Osteoblast (primary cell): ENCODE data around the gene BBLN. TPM values are rescaled to one million over a fixed set of nuclear protein-coding genes. Genes with fewer than 3 reads are reported as not detected.

Experiments
- DNase-seq: peaks from one replicate; pipeline ENCODE4 v3.0.0; 2011; ENCODE audit warnings: low spot score, mixed read lengths; ENCODE audit not compliant: insufficient read length; ENCODE audit errors: missing footprints
- H2AFZ ChIP-seq: 2 replicates; pipeline ENCODE4 v1.6.0; 2011; ENCODE audit warnings: mild to moderate bottlenecking, low read length
- H3K27ac ChIP-seq: 2 replicates; pipeline ENCODE4 v1.5.1; 2011; ENCODE audit warnings: mild to moderate bottlenecking, low read depth, low read length, moderate library complexity
- H3K27me3 ChIP-seq: 2 replicates; pipeline ENCODE4 v1.6.0; 2012; ENCODE audit warnings: mild to moderate bottlenecking, control low read depth, inconsistent platforms, low read length, moderate library complexity; ENCODE audit not compliant: insufficient read depth
- H3K36me3 ChIP-seq: 2 replicates; pipeline ENCODE4 v1.5.1; 2011; ENCODE audit warnings: mild to moderate bottlenecking, low read length, control low read depth, moderate library complexity; ENCODE audit not compliant: insufficient read depth
- H3K4me1 ChIP-seq: 2 replicates; pipeline ENCODE4 v1.5.1; 2011; ENCODE audit warnings: mild to moderate bottlenecking, low read length, control low read depth, moderate library complexity; ENCODE audit not compliant: insufficient read depth
- H3K4me2 ChIP-seq: 2 replicates; pipeline ENCODE4 v1.6.0; 2011; ENCODE audit warnings: mild to moderate bottlenecking, low read length; ENCODE audit not compliant: insufficient read depth
- H3K4me3 ChIP-seq: fragments of 200-600 bp; sonication (generic); 3 replicates; pipeline ENCODE4 v1.5.1; 2012; ENCODE audit warnings: mild to moderate bottlenecking, low read length, inconsistent platforms; ENCODE audit not compliant: insufficient read depth
- H3K79me2 ChIP-seq: 2 replicates; pipeline ENCODE4 v1.6.0; 2012; ENCODE audit warnings: mild to moderate bottlenecking, low read length, control low read depth, inconsistent platforms; ENCODE audit not compliant: insufficient read depth
- H3K9me3 ChIP-seq: 2 replicates; pipeline ENCODE4 v1.5.1; 2011; ENCODE audit warnings: low read depth, low read length, control low read depth
- H4K20me1 ChIP-seq: 2 replicates; pipeline ENCODE4 v1.6.0; 2012; ENCODE audit warnings: mild to moderate bottlenecking, low read length, control low read depth; ENCODE audit not compliant: insufficient read depth
- CTCF ChIP-seq: IDR thresholded peaks from 2 replicates; pipeline ENCODE4 v1.5.1; 2011; ENCODE audit warnings: mild to moderate bottlenecking, low read depth, low read length, moderate library complexity; ENCODE audit errors: extremely low read depth
- total RNA-seq: library from RNA; depleted of rRNA; stranded (reverse); fragments of >200 nt; gene quantifications from 2 replicates; pipeline ENCODE4 v1.2.3, GENCODE V29; 2012

The BBLN gene
- total RNA-seq, 1 donor: 33.3 TPM

GRCh38 chr9:128153947-128154695 lies 5.9 kb upstream of the BBLN start:
- H3K79me2 ChIP-seq: no peaks in the 10 kb centered on the region
- no peak overlapping the region for H3K27ac ChIP-seq
- no peaks in the 10 kb centered on the region for H3K27me3 ChIP-seq
- H3K36me3 ChIP-seq: no peaks in the 10 kb centered on the region
- H2AFZ ChIP-seq: no peak overlapping the region
- H4K20me1 ChIP-seq: no peaks in the 10 kb centered on the region
- no peak for TF ChIP-seq CTCF
- H3K4me3 ChIP-seq: no peak overlapping the region
- no peaks in the 10 kb centered on the region for H3K9me3 ChIP-seq
- DNase-seq: peak; percentile 45
- H3K4me2 ChIP-seq: no peak overlapping the region
- no peaks in the 10 kb centered on the region for H3K4me1 ChIP-seq

DNA sequence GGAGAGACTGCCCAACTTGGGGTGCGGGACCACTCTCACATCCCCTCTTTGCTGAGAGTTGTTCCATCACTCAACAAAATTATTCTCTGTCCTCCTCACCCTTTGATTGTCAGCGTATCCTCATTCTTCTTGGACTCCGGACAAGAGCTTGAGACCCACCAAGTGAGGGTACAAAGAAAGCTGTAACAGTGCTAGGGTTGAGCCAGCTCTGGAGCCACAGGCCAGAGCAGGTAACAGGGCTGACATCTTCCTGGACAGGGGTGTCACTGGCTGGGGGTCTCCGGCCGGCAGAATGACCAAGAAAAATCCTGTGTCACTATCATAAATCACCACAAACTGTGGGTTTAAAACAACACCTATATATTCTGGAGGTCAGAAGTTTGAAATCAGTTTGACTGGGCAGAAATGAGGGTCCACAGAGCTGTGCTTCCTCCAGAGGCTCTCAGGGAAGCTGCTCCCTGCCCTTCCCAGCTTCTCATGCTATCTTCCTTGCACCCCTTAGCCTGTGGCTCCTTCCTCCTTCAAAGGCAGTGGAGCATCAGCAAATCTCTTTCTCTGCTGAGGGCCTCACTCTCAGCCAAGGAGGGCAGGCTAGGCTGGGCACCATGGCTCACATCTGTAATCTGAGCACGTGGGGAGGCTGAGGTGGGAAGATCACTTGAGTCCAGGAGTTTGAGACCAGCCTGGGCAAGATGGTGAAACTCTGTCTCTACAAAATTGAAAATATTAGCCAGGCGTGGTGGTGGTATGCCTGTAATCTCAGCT lies 4.1 kb upstream of the BBLN start:
- Histone ChIP-seq H3K9me3 (no peaks in the 10 kb centered on the region), H3K4me2 (no peak overlapping the region), H3K27me3 (no peaks in the 10 kb centered on the region), H3K27ac (no peak overlapping the region), H3K4me3 (no peak overlapping the region), H3K36me3 (no peaks in the 10 kb centered on the region), H4K20me1 (peaks cover 4% of the 10 kb centered on the region), H3K4me1 (peaks cover 2% of the 10 kb centered on the region), H2AFZ (no peak overlapping the region), H3K79me2 (peaks cover 2% of the 10 kb centered on the region)
- DNase-seq: peak; percentile 65
- no peak for TF ChIP-seq CTCF

DNA sequence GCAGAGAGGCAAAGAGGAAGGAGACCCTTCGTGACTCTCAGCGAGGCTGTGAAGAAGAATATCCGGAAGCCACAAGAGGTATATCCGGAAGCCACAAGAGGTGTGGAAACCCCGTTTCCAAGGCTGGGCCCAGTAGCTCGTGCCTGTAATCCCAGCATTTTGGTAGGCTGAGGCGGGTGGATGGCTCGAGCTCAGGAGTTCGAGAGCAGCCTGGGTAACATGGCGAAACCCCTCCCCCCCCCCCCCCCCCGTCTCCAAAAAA lies 612 bp upstream of the BBLN start:
- TF ChIP-seq CTCF: no peak
- Histone ChIP-seq H3K36me3 (peaks cover 10% of the 10 kb centered on the region), H3K4me1 (peaks cover 19% of the 10 kb centered on the region), H2AFZ (peak overlapping the region; percentile 90), H4K20me1 (peaks cover 27% of the 10 kb centered on the region), H3K4me3 (peak overlapping the region; percentile 90), H3K27ac (no peak overlapping the region), H3K4me2 (peak overlapping the region; percentile 86), H3K79me2 (peaks cover 14% of the 10 kb centered on the region), H3K27me3 (no peaks in the 10 kb centered on the region), H3K9me3 (no peaks in the 10 kb centered on the region)
- DNase-seq: no peak

DNA sequence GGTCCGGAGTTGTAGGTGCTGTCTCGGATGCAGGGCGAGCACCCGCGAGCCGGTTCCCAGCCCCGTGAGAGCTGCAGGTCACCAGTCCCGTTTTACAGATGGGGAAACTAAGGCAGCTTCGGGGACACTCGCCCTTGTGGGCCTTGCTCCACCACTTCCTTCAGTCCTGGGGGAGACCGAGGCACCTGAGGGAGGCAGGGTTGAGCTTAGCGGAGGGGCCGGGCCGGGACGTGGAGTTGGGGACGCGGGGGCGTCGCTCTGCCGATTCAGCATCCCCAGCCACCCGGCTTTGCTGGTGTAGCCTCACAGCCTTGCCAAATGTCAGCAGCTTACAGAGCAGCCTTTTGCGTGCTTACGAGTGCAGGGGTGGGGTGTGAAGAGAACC lies 530 bp downstream of the BBLN start:
- peaks cover 11% of the 10 kb centered on the region for H3K36me3 ChIP-seq
- peaks cover 19% of the 10 kb centered on the region for H3K4me1 ChIP-seq
- no peaks in the 10 kb centered on the region for H3K9me3 ChIP-seq
- H3K27ac ChIP-seq: no peak overlapping the region
- H3K27me3 ChIP-seq: no peaks in the 10 kb centered on the region
- peaks cover 14% of the 10 kb centered on the region for H3K79me2 ChIP-seq
- peak; percentile 87 for DNase-seq
- peaks cover 30% of the 10 kb centered on the region for H4K20me1 ChIP-seq
- peak overlapping the region; percentile 94 for H3K4me2 ChIP-seq
- H2AFZ ChIP-seq: peak overlapping the region; percentile 83
- H3K4me3 ChIP-seq: peak overlapping the region; percentile 90
- TF ChIP-seq CTCF: no peak
